CD8-positive, alpha-beta memory T cell (primary cell): ENCODE data around the gene MED22. TPM values are rescaled to one million over a fixed set of nuclear protein-coding genes. Genes with fewer than 3 reads are reported as not detected.
"Not testable (repeated sequence)": the region's sequence is repeated elsewhere in the genome, so short reads cannot be mapped to it uniquely, and the experiment has no call there.

Experiments used
- CTCF ChIA-PET: fragments of 350-600 bp; sonication (Branson Sonifier 250); formaldehyde crosslinking; loops from one replicate; lab custom pipeline; 2021; ENCODE audit warnings: antibody characterized with exemption; lab: Charles Lee
- POLR2A ChIA-PET: fragments of 350-600 bp; sonication (Branson Sonifier 250); formaldehyde crosslinking; loops from one replicate; lab custom pipeline; 2021; ENCODE audit warnings: antibody characterized with exemption; lab: Charles Lee
- DNase-seq, 5 donors: peaks; one replicate each; pipeline versions ENCODE4 v3.0.0 to v3.0.0-alpha.2; 2020 to 2022; ENCODE audit warnings: mixed read lengths in 1 of 5
- H3K27ac ChIP-seq: one replicate; pipeline ENCODE4 v1.7.0; 2013; ENCODE audit warnings: low read depth, mild to moderate bottlenecking, low read length, moderate library complexity
- H3K27me3 ChIP-seq: 2 replicates; pipeline ENCODE4 v1.7.0; 2013; ENCODE audit warnings: low read length, mild to moderate bottlenecking; ENCODE audit not compliant: insufficient read depth, poor library complexity, severe bottlenecking
- H3K36me3 ChIP-seq: 2 replicates; pipeline ENCODE4 v1.7.0; 2013; ENCODE audit warnings: mild to moderate bottlenecking, low read length, moderate library complexity; ENCODE audit not compliant: insufficient read depth
- H3K4me1 ChIP-seq: 2 replicates; pipeline ENCODE4 v1.7.0; 2013; ENCODE audit warnings: mild to moderate bottlenecking, low read length, moderate library complexity; ENCODE audit not compliant: insufficient read depth
- H3K4me3 ChIP-seq: 2 replicates; pipeline ENCODE4 v1.7.0; 2013; ENCODE audit warnings: mild to moderate bottlenecking, low read length
- H3K9me3 ChIP-seq: 2 replicates; pipeline ENCODE4 v1.7.0; 2013; ENCODE audit warnings: mild to moderate bottlenecking, low read length
- H3K27ac Mint-ChIP-seq, 8 donors: one replicate each; pipeline ENCODE4 v1.8.0; 2020 to 2021; ENCODE audit warnings: mixed read lengths in 8 of 8, mild to moderate bottlenecking in 6 of 8, inconsistent platforms in 3 of 8, moderate library complexity in 3 of 8
- H3K27me3 Mint-ChIP-seq, 2 donors: one replicate each; pipeline ENCODE4 v1.8.0; 2020 to 2021; ENCODE audit warnings: mixed read lengths in 2 of 2, mild to moderate bottlenecking in 1 of 2, moderate library complexity in 1 of 2
- H3K36me3 Mint-ChIP-seq, 3 donors: one replicate each; pipeline ENCODE4 v1.8.0; 2020 to 2021; ENCODE audit warnings: mixed read lengths in 3 of 3, inconsistent platforms in 1 of 3, mild to moderate bottlenecking in 1 of 3
- H3K4me1 Mint-ChIP-seq, 3 donors: one replicate each; pipeline ENCODE4 v1.8.0; 2020 to 2021; ENCODE audit warnings: mixed read lengths in 3 of 3, inconsistent platforms in 1 of 3, mild to moderate bottlenecking in 1 of 3
- H3K4me3 Mint-ChIP-seq, 7 donors: one replicate each; pipeline ENCODE4 v1.8.0; 2020 to 2021; ENCODE audit warnings: mixed read lengths in 7 of 7, mild to moderate bottlenecking in 6 of 7, moderate library complexity in 4 of 7, inconsistent platforms in 2 of 7
- H3K9me3 Mint-ChIP-seq, 5 donors: one replicate each; pipeline ENCODE4 v1.8.0; 2020 to 2022; ENCODE audit warnings: mixed read lengths in 5 of 5, mild to moderate bottlenecking in 3 of 5, moderate library complexity in 2 of 5, inconsistent platforms in 1 of 5
- polyA plus RNA-seq: library from polyadenylated mRNA; unstranded; fragments of 300-500 nt; fragmentation: Illumina TruSeq; gene quantifications from one replicate; pipeline ENCODE4 v1.2.3, GENCODE V29; 2021
- total RNA-seq, 2 experiments: library from RNA; stranded (reverse); gene quantifications; one replicate each; pipeline ENCODE4 v1.2.3, GENCODE V29; 2021

Gene MED22
- total and polyA plus RNA-seq, 3 experiments from 2014 or later: 19.0 to 46.3 (median 43.3) TPM

- POLR2A ChIA-PET: no interaction called here
- no peaks in the 10 kb centered on the region for H3K9me3 Mint-ChIP-seq
These were observed 6.4 kb downstream of the MED22 start for GRCh38 chr9:133341369-133342068.

GRCh38 chr9:133340916-133341315 is 7.0 kb downstream of the MED22 start:
- peaks cover 0 to 67% (median 8%) of the 10 kb centered on the region in 3 donors for H3K36me3 Mint-ChIP-seq
- H3K27ac Mint-ChIP-seq: peak overlapping the region in 6 of 8 donors; percentile 11 to 85 (median 66)
- H3K4me3 ChIP-seq: no peak overlapping the region
- peaks cover 23% of the 10 kb centered on the region for H3K4me1 ChIP-seq
- H3K4me1 Mint-ChIP-seq: peaks cover 27 to 34% (median 33%) of the 10 kb centered on the region in 3 donors
- no peaks in the 10 kb centered on the region for H3K27me3 Mint-ChIP-seq
- H3K36me3 ChIP-seq: peaks cover 20% of the 10 kb centered on the region
- no peaks in the 10 kb centered on the region for H3K9me3 Mint-ChIP-seq
- CTCF ChIA-PET: interaction anchor here (1.6 kb wide), 1 partner anchor 11 kb away, joined by 4 read pairs; no protein-coding TSS in a partner anchor
- H3K27me3 ChIP-seq: no peaks in the 10 kb centered on the region
- POLR2A ChIA-PET: no interaction called here
- H3K27ac ChIP-seq: no peak overlapping the region
- no peaks in the 10 kb centered on the region for H3K9me3 ChIP-seq
- DNase-seq: no peak
- no peak overlapping the region for H3K4me3 Mint-ChIP-seq

More at GRCh38 chr9:133341369-133342068, 6.4 kb downstream of the MED22 start:
- Histone ChIP-seq H3K36me3 (peaks cover 20% of the 10 kb centered on the region), H3K4me3 (no peak overlapping the region), H3K27ac (no peak overlapping the region), H3K9me3 (no peaks in the 10 kb centered on the region), H3K27me3 (no peaks in the 10 kb centered on the region), H3K4me1 (peaks cover 25% of the 10 kb centered on the region)
- DNase-seq: no peak
- CTCF ChIA-PET: interaction anchor here (1.1 to 1.6 kb wide), 2 partner anchors 12 to 74 kb away, joined by 3 to 4 read pairs; no protein-coding TSS in a partner anchor
- Mint-ChIP-seq H3K4me1 (peaks cover 24 to 34% (median 33%) of the 10 kb centered on the region in 3 donors), H3K36me3 (peaks cover 0 to 71% (median 8%) of the 10 kb centered on the region in 3 donors), H3K4me3 (no peak overlapping the region), H3K27me3 (no peaks in the 10 kb centered on the region), H3K27ac (peak overlapping the region in 2 of 8 donors; percentile 47 to 85)

- no peaks in the 10 kb centered on the region for H3K9me3 ChIP-seq
- no peak overlapping the region for H3K4me3 ChIP-seq
- peaks cover 23% of the 10 kb centered on the region for H3K4me1 ChIP-seq
- DNase-seq: no peak
- no peak overlapping the region for H3K27ac ChIP-seq
- H3K9me3 Mint-ChIP-seq: no peaks in the 10 kb centered on the region
- peaks cover 30 to 40% (median 38%) of the 10 kb centered on the region in 3 donors for H3K4me1 Mint-ChIP-seq
- peaks cover 20% of the 10 kb centered on the region for H3K36me3 ChIP-seq
- H3K27me3 ChIP-seq: no peaks in the 10 kb centered on the region
- ChIA-PET POLR2A (interaction anchor here (1.4 kb wide), 1 partner anchor 8 kb away, joined by 6 read pairs; the partner anchor contains the start of genes MED22 and RPL7A), CTCF (interaction anchor here (1.7 kb wide), 1 partner anchor 146 kb away, joined by 5 read pairs; no protein-coding TSS in a partner anchor)
- H3K27me3 Mint-ChIP-seq: no peaks in the 10 kb centered on the region
- peak overlapping the region in 5 of 8 donors; percentile 11 to 85 (median 67) for H3K27ac Mint-ChIP-seq
- H3K4me3 Mint-ChIP-seq: peak overlapping the region in 3 of 7 donors; percentile 24 to 38 (median 29)
- peaks cover 0 to 68% (median 8%) of the 10 kb centered on the region in 3 donors for H3K36me3 Mint-ChIP-seq
These were observed 7.7 kb downstream of the MED22 start for GRCh38 chr9:133340256-133340655.

- POLR2A ChIA-PET: interaction anchor here (1.4 kb wide), 1 partner anchor 8 kb away, joined by 6 read pairs; the partner anchor contains the start of genes MED22 and RPL7A
- no peaks in the 10 kb centered on the region for H3K27me3 ChIP-seq
- DNase-seq: no peak
- H3K27ac ChIP-seq: no peak overlapping the region
- Mint-ChIP-seq H3K4me1 (peaks cover 33 to 46% (median 41%) of the 10 kb centered on the region in 3 donors), H3K27me3 (no peaks in the 10 kb centered on the region), H3K36me3 (peaks cover 0 to 63% (median 8%) of the 10 kb centered on the region in 3 donors), H3K27ac (peak overlapping the region in 5 of 8 donors; percentile 23 to 91 (median 68)), H3K4me3 (peak overlapping the region in 2 of 7 donors; percentile 35 to 70), H3K9me3 (no peaks in the 10 kb centered on the region)
- no peaks in the 10 kb centered on the region for H3K9me3 ChIP-seq
- no peak overlapping the region for H3K4me3 ChIP-seq
- peaks cover 29% of the 10 kb centered on the region for H3K4me1 ChIP-seq
- CTCF ChIA-PET: interaction anchor here (1.1 to 1.7 kb wide), 2 partner anchors 34 to 147 kb away, joined by 3 to 5 read pairs; no protein-coding TSS in a partner anchor
- H3K36me3 ChIP-seq: peaks cover 23% of the 10 kb centered on the region
These were observed 8.3 kb downstream of the MED22 start for GRCh38 chr9:133339641-133340040.

- Histone ChIP-seq H3K27ac (peak within 1 kb of the TSS; percentile 72), H3K27me3 (no peaks in the 10 kb centered on the region), H3K36me3 (peaks cover 26% of the 10 kb centered on the region), H3K4me1 (peaks cover 41% of the 10 kb centered on the region), H3K9me3 (no peaks in the 10 kb centered on the region), H3K4me3 (peak within 1 kb of the TSS; percentile 92)
- Mint-ChIP-seq H3K27ac (peak within 1 kb of the TSS; percentile 92 to 96 (median 94)), H3K9me3 (no peaks in the 10 kb centered on the region), H3K4me3 (peak within 1 kb of the TSS; percentile 95 to 98 (median 96)), H3K4me1 (peaks cover 36 to 53% (median 49%) of the 10 kb centered on the region in 3 donors), H3K36me3 (peaks cover 0 to 65% (median 8%) of the 10 kb centered on the region in 3 donors), H3K27me3 (no peaks in the 10 kb centered on the region)
- peak; percentile 89 to 94 (median 93) for DNase-seq
- ChIA-PET CTCF (interaction anchor here (1.2 to 2.0 kb wide), 3 partner anchors 35 to 42 kb away, joined by 3 to 7 read pairs (median 5); no protein-coding TSS in a partner anchor), POLR2A (interaction anchor here (0.6 to 2.1 kb wide), 3 partner anchors 20 to 38 kb away, joined by 3 to 14 read pairs (median 8); partner anchors contain the start of genes SURF1 and SURF2)
These were observed 11.8 kb downstream of the MED22 start, which contains the start of gene SURF6 for GRCh38 chr9:133335924-133336811. Gene SURF6 (minus strand): TSS chr9:133336188. CDS start chr9:133336132, 56 bp downstream.

- H3K27ac Mint-ChIP-seq: peak overlapping the region in 7 of 8 donors; percentile 72 to 96 (median 93)
- not testable (repeated sequence) for H3K27me3 Mint-ChIP-seq, H3K9me3 ChIP-seq, H3K27me3 ChIP-seq, DNase-seq, H3K9me3 Mint-ChIP-seq
- CTCF ChIA-PET: interaction anchor here (0.9 to 2.0 kb wide), 5 partner anchors 22 to 191 kb away, joined by 3 to 7 read pairs (median 4); no protein-coding TSS in a partner anchor
- H3K4me1 Mint-ChIP-seq: peaks cover 28 to 45% (median 42%) of the 10 kb centered on the region in 3 donors
- peak overlapping the region; percentile 92 for H3K4me3 ChIP-seq
- POLR2A ChIA-PET: interaction anchor here (1.8 to 2.1 kb wide), 2 partner anchors 13 to 36 kb away, joined by 8 to 14 read pairs; partner anchors contain the start of genes MED22 and RPL7A
- peak overlapping the region; percentile 72 for H3K27ac ChIP-seq
- peaks cover 3 to 65% (median 8%) of the 10 kb centered on the region in 3 donors for H3K36me3 Mint-ChIP-seq
- H3K4me3 Mint-ChIP-seq: peak overlapping the region; percentile 95 to 98 (median 96)
- peaks cover 31% of the 10 kb centered on the region for H3K4me1 ChIP-seq
- H3K36me3 ChIP-seq: peaks cover 34% of the 10 kb centered on the region
These were observed 13.0 kb downstream of the MED22 start for GRCh38 chr9:133334888-133335287.

- POLR2A ChIA-PET: interaction anchor here (0.6 to 2.1 kb wide), 3 partner anchors 14 to 826 kb away, joined by 8 to 14 read pairs (median 8); partner anchors contain the start of genes MED22 and RPL7A
- H3K4me3 Mint-ChIP-seq: peak overlapping the region in 4 of 7 donors; percentile 36 to 59 (median 37)
- H3K27me3 ChIP-seq: no peaks in the 10 kb centered on the region
- H3K27me3 Mint-ChIP-seq: no peaks in the 10 kb centered on the region
- H3K9me3 Mint-ChIP-seq: no peaks in the 10 kb centered on the region
- no peak overlapping the region for H3K27ac ChIP-seq
- H3K4me1 Mint-ChIP-seq: peaks cover 21 to 45% (median 40%) of the 10 kb centered on the region in 3 donors
- peak overlapping the region in 5 of 8 donors; percentile 24 to 94 (median 47) for H3K27ac Mint-ChIP-seq
- no peaks in the 10 kb centered on the region for H3K9me3 ChIP-seq
- H3K36me3 Mint-ChIP-seq: peaks cover 3 to 61% (median 8%) of the 10 kb centered on the region in 3 donors
- peaks cover 29% of the 10 kb centered on the region for H3K4me1 ChIP-seq
- DNase-seq: peak in 1 of 5 donors; percentile 39
- no peak overlapping the region for H3K4me3 ChIP-seq
- peaks cover 34% of the 10 kb centered on the region for H3K36me3 ChIP-seq
- CTCF ChIA-PET: interaction anchor here (0.9 to 2.0 kb wide), 4 partner anchors 23 to 190 kb away, joined by 3 to 7 read pairs (median 4); no protein-coding TSS in a partner anchor
These were observed 13.8 kb downstream of the MED22 start for GRCh38 chr9:133334161-133334560.
